Keratinocyte (primary cell): ENCODE results near the gene ADAMTS13. TPM values are rescaled to one million over a fixed set of nuclear protein-coding genes. Genes with fewer than 3 reads are reported as not detected.

Source experiments
- DNase-seq: peaks from one replicate; pipeline ENCODE4 v3.0.0-alpha.2; 2011; ENCODE audit warnings: low read depth, missing footprints, low spot score
- FAIRE-seq: peaks from 2 replicates; lab custom pipeline; 2011; peaks lifted over from hg19 to GRCh38; lab: Jason Lieb, UNC
- H2AFZ ChIP-seq: 2 replicates; pipeline ENCODE4 v1.6.0; 2012; ENCODE audit warnings: low read length, control low read depth, inconsistent platforms; ENCODE audit not compliant: control insufficient read depth
- H3K27ac ChIP-seq: 2 replicates; pipeline ENCODE4 v1.5.1; 2011; ENCODE audit warnings: low read length; ENCODE audit not compliant: control insufficient read depth, insufficient read depth
- H3K27me3 ChIP-seq: 3 replicates; pipeline ENCODE4 v1.6.0; 2011; ENCODE audit warnings: low read length; ENCODE audit not compliant: control insufficient read depth, insufficient read depth; ENCODE audit errors: extremely low read depth
- H3K36me3 ChIP-seq, 2 experiments: 2 replicates in 1 of 2; 3 replicates in 1 of 2; pipeline ENCODE4 v1.5.1; 2011; ENCODE audit warnings: low read length in 2 of 2, mild to moderate bottlenecking in 1 of 2; ENCODE audit not compliant: control insufficient read depth in 2 of 2, insufficient read depth in 2 of 2; ENCODE audit errors: extremely low read depth in 1 of 2
- H3K4me1 ChIP-seq: 3 replicates; pipeline ENCODE4 v1.5.1; 2011; ENCODE audit warnings: low read length; ENCODE audit not compliant: control insufficient read depth, insufficient read depth; ENCODE audit errors: extremely low read depth
- H3K4me2 ChIP-seq: 3 replicates; pipeline ENCODE4 v1.6.0; 2011; ENCODE audit warnings: low read depth, low read length; ENCODE audit not compliant: control insufficient read depth, insufficient read depth; ENCODE audit errors: extremely low read depth
- H3K4me3 ChIP-seq, 3 experiments: fragments of 200-600 bp in 1 of 3; sonication (generic) in 1 of 3; 2 replicates in 2 of 3; 3 replicates in 1 of 3; pipeline ENCODE4 v1.5.1; 2011 to 2016; ENCODE audit warnings: low read length in 3 of 3, mild to moderate bottlenecking in 3 of 3, control low read depth in 2 of 3, inconsistent platforms in 1 of 3, low read depth in 1 of 3, mixed read lengths in 1 of 3, mixed run types in 1 of 3, moderate library complexity in 1 of 3; ENCODE audit not compliant: control insufficient read depth in 2 of 3, insufficient read depth in 2 of 3; ENCODE audit errors: extremely low read depth in 1 of 3
- H3K79me2 ChIP-seq: 2 replicates; pipeline ENCODE4 v1.6.0; 2012; ENCODE audit warnings: low read length; ENCODE audit not compliant: control insufficient read depth, insufficient read depth
- H3K9ac ChIP-seq: 3 replicates; pipeline ENCODE4 v1.6.0; 2011; ENCODE audit warnings: low read length; ENCODE audit not compliant: control insufficient read depth, insufficient read depth; ENCODE audit errors: extremely low read depth
- H3K9me1 ChIP-seq: 3 replicates; pipeline ENCODE4 v1.6.0; 2011; ENCODE audit warnings: low read length; ENCODE audit not compliant: control insufficient read depth, insufficient read depth; ENCODE audit errors: extremely low read depth
- H3K9me3 ChIP-seq: 2 replicates; pipeline ENCODE4 v1.5.1; 2012; ENCODE audit warnings: low read depth, low read length; ENCODE audit not compliant: control insufficient read depth
- H4K20me1 ChIP-seq: 3 replicates; pipeline ENCODE4 v1.6.0; 2011; ENCODE audit warnings: low read length; ENCODE audit not compliant: control insufficient read depth, insufficient read depth; ENCODE audit errors: extremely low read depth
- CTCF ChIP-seq, 3 experiments: IDR thresholded peaks in 1 of 3; conservative IDR thresholded peaks in 1 of 3; optimal IDR thresholded peaks in 1 of 3; 2 replicates in 2 of 3; 3 replicates in 1 of 3; pipeline versions ENCODE3 to v1.5.1; 2011; ENCODE audit warnings: low read length in 3 of 3, mild to moderate bottlenecking in 3 of 3, moderate library complexity in 2 of 3, control low read depth in 1 of 3, inconsistent platforms in 1 of 3; ENCODE audit not compliant: insufficient read depth in 2 of 3; ENCODE audit errors: extremely low read depth in 1 of 3
- EZH2 ChIP-seq: IDR thresholded peaks from one replicate; pipeline ENCODE4 v1.6.1; 2012; ENCODE audit warnings: inconsistent platforms, mild to moderate bottlenecking, low read length, moderate library complexity
- dilution Hi-C: fragments of 300-500 bp; cut with MboI; formaldehyde crosslinking; loops from one replicate; pipeline ENCODE4 v1.7.0; 2020; ENCODE audit warnings: low sequenced_read_pairs; ENCODE audit not compliant: extremely low pct_ligation_motif_present
- polyA plus RNA-seq, 5 experiments: library from polyadenylated mRNA; depleted of rRNA in 3 of 5; stranded (reverse) in 3 of 5; stranded (forward) in 1 of 5; unstranded in 1 of 5; fragments of >200 nt; gene quantifications; 1 replicate in 1 of 5; 2 replicates in 3 of 5; 3 replicates in 1 of 5; pipeline versions ENCODE4 v1.2.1 to v1.2.3, GENCODE V29; 2011 to 2012; ENCODE audit warnings: missing spikeins in 2 of 5, low read depth in 1 of 5, low replicate concordance in 1 of 5

Gene ADAMTS13
- polyA plus RNA-seq, 1 donor (not counting 4 experiments of a cell fraction or from before 2014, with no cell fraction given): 1.1 TPM

- H3K4me2 ChIP-seq: no peak overlapping the region
- H4K20me1 ChIP-seq: no peaks in the 10 kb centered on the region
- H3K27me3 ChIP-seq: peaks cover 8% of the 10 kb centered on the region
- no peak overlapping the region for H3K9ac ChIP-seq
- no peaks in the 10 kb centered on the region for H3K9me1 ChIP-seq
- H2AFZ ChIP-seq: no peak overlapping the region
- DNase-seq: no peak
- H3K4me1 ChIP-seq: peaks cover 12% of the 10 kb centered on the region
- FAIRE-seq: no peak
- no peaks in the 10 kb centered on the region for H3K79me2 ChIP-seq
- H3K9me3 ChIP-seq: peaks cover 2% of the 10 kb centered on the region
- dilution Hi-C loops: no loop called here
- no peaks in the 10 kb centered on the region for H3K36me3 ChIP-seq
- no peak overlapping the region for H3K27ac ChIP-seq
- TF ChIP-seq EZH2: no peak
- TF ChIP-seq CTCF (optimal IDR thresholded peaks at IDR 0.05 in 1 of 3, IDR thresholded peaks at IDR 0.05 in 1 of 3, conservative IDR thresholded peaks at IDR 0.05 in 1 of 3; ENCODE audit: extremely low read depth in 1 of 3, insufficient read depth in 2 of 3, low read length in 3 of 3): no peak
- no peak overlapping the region for H3K4me3 ChIP-seq
Observed at GRCh38 chr9:133508046-133508445, 85.9 kb downstream of the ADAMTS13 start.

Other genes starting within 250 kb of the ADAMTS13 start
- not detected in 3 replicates for gene OBP2B, start 213.1 kb upstream of the ADAMTS13 start, polyA plus RNA-seq
- gene ABO, start 147.2 kb upstream of the ADAMTS13 start, polyA plus RNA-seq: not detected in 3 replicates
- gene SURF6, start 86.2 kb upstream of the ADAMTS13 start, polyA plus RNA-seq: 11.8 to 13.0 TPM (median 12.4 TPM) in 3 replicates
- 15.3 to 25.6 TPM (median 15.9 TPM) in 3 replicates for gene MED22, start 74.2 kb upstream of the ADAMTS13 start, polyA plus RNA-seq
- gene RPL7A, start 74.1 kb upstream of the ADAMTS13 start, polyA plus RNA-seq: 2,394 to 3,298 TPM (median 2,684 TPM) in 3 replicates
- 31.1 to 34.0 TPM (median 32.9 TPM) in 3 replicates for gene SURF1, start 65.9 kb upstream of the ADAMTS13 start, polyA plus RNA-seq
- gene SURF2, start 65.8 kb upstream of the ADAMTS13 start, polyA plus RNA-seq: 21.2 to 29.0 TPM (median 28.2 TPM) in 3 replicates
- 120 to 232 TPM (median 153 TPM) in 3 replicates for gene SURF4, start 46.3 kb upstream of the ADAMTS13 start, polyA plus RNA-seq
- 0.39 to 0.77 TPM in 2 of 3 replicates, not detected in the other for gene STKLD1, start 46.0 kb upstream of the ADAMTS13 start, polyA plus RNA-seq
- 18.8 to 23.9 TPM (median 21.5 TPM) in 3 replicates for gene REXO4, start 4.4 kb upstream of the ADAMTS13 start, polyA plus RNA-seq
- gene CACFD1, start 37.6 kb downstream of the ADAMTS13 start, polyA plus RNA-seq: 2.5 to 6.0 TPM (median 3.4 TPM) in 3 replicates
- gene SLC2A6, start 56.7 kb downstream of the ADAMTS13 start, polyA plus RNA-seq: 15.9 to 30.4 TPM (median 28.3 TPM) in 3 replicates
- gene MYMK, start 102.6 kb downstream of the ADAMTS13 start, polyA plus RNA-seq: not detected in 3 replicates
- not detected in 3 replicates for gene ADAMTSL2, start 112.3 kb downstream of the ADAMTS13 start, polyA plus RNA-seq
- gene FAM163B, start 187.0 kb downstream of the ADAMTS13 start, polyA plus RNA-seq: not detected in 3 replicates
- not detected in 3 replicates for gene DBH, start 214.0 kb downstream of the ADAMTS13 start, polyA plus RNA-seq